Endodermal cell (in vitro differentiated cells): ENCODE data around the gene ELP4. TPM values are rescaled to one million over a fixed set of nuclear protein-coding genes. Genes with fewer than 3 reads are reported as not detected.

Experiments
- DNase-seq: peaks from one replicate; pipeline ENCODE4 v3.0.0-alpha.2; 2017
- H3K27ac ChIP-seq: 2 replicates; pipeline ENCODE4 v1.5.1; 2013; ENCODE audit warnings: mild to moderate bottlenecking, low read depth, low read length, moderate library complexity
- H3K27me3 ChIP-seq: 2 replicates; pipeline ENCODE4 v1.6.1; 2013; ENCODE audit warnings: mild to moderate bottlenecking, low read length, moderate library complexity; ENCODE audit not compliant: insufficient read depth, control insufficient read depth, poor library complexity, severe bottlenecking
- H3K36me3 ChIP-seq: 2 replicates; pipeline ENCODE4 v1.7.0; 2013; ENCODE audit warnings: mild to moderate bottlenecking, low read length, moderate library complexity; ENCODE audit not compliant: control insufficient read depth, insufficient read depth
- H3K4me1 ChIP-seq: one replicate; pipeline ENCODE4 v1.7.0; 2013; ENCODE audit warnings: low read length; ENCODE audit not compliant: control insufficient read depth, insufficient read depth
- H3K4me3 ChIP-seq: 2 replicates; pipeline ENCODE4 v1.5.1; 2013; ENCODE audit warnings: mild to moderate bottlenecking, low read length, moderate library complexity
- H3K9ac ChIP-seq: 2 replicates; pipeline ENCODE4 v1.6.1; 2013; ENCODE audit warnings: mild to moderate bottlenecking, low read length, moderate library complexity; ENCODE audit not compliant: poor library complexity, severe bottlenecking; ENCODE audit errors: extremely low read depth
- H3K9me3 ChIP-seq: 2 replicates; pipeline ENCODE4 v1.6.1; 2013; ENCODE audit warnings: mild to moderate bottlenecking, low read length, moderate library complexity; ENCODE audit not compliant: control insufficient read depth
- H3K27ac Mint-ChIP-seq: 2 replicates; pipeline ENCODE4 v1.8.0; 2020; ENCODE audit warnings: mixed read lengths
- H3K27me3 Mint-ChIP-seq: 2 replicates; pipeline ENCODE4 v1.8.0; 2021; ENCODE audit warnings: mild to moderate bottlenecking, mixed read lengths; ENCODE audit not compliant: insufficient read depth
- H3K36me3 Mint-ChIP-seq: 2 replicates; pipeline ENCODE4 v1.8.0; 2020; ENCODE audit warnings: low read depth, mixed read lengths
- H3K4me1 Mint-ChIP-seq: 2 replicates; pipeline ENCODE4 v1.8.0; 2020; ENCODE audit warnings: mixed read lengths
- H3K4me3 Mint-ChIP-seq: 2 replicates; pipeline ENCODE4 v1.8.0; 2020; ENCODE audit warnings: mild to moderate bottlenecking, moderate library complexity, mixed read lengths
- H3K9me3 Mint-ChIP-seq: 2 replicates; pipeline ENCODE4 v1.8.0; 2020; ENCODE audit warnings: mild to moderate bottlenecking, mixed read lengths
- WGBS, 2 experiments: methylation state at CpG; one replicate each; pipeline versions ENCODE4 v1.1.5 to v1.1.7; 2013; ENCODE audit warnings: missing lambda C conversion rate in 2 of 2, mixed read lengths in 1 of 2; ENCODE audit not compliant: insufficient coverage in 1 of 2, insufficient read length in 1 of 2; 5-methylcytosine and 5-hydroxymethylcytosine counted together
- total RNA-seq, 2 donors: library from RNA; stranded (reverse); fragmentation: NEBNext Ultra II Directional in 1 of 2; extraction: Animal tissue kit (Norgen Biotek cat#: 25700) in 1 of 2; gene quantifications; 2 replicates in 1 of 2; 3 replicates in 1 of 2; pipeline ENCODE4 v1.2.1, GENCODE V29; 2021
- TF ChIP-seq, protein P1 (sequence below): fragments of 200-600 bp; sonication (generic); conservative IDR thresholded peaks from 2 replicates; pipeline ENCODE4 v1.5.0; 2021; ENCODE audit warnings: antibody characterized with exemption, mild to moderate bottlenecking

ELP4 gene
- total RNA-seq, 2 donors from 2014 or later = 19.1 to 25.2 TPM

DNA sequence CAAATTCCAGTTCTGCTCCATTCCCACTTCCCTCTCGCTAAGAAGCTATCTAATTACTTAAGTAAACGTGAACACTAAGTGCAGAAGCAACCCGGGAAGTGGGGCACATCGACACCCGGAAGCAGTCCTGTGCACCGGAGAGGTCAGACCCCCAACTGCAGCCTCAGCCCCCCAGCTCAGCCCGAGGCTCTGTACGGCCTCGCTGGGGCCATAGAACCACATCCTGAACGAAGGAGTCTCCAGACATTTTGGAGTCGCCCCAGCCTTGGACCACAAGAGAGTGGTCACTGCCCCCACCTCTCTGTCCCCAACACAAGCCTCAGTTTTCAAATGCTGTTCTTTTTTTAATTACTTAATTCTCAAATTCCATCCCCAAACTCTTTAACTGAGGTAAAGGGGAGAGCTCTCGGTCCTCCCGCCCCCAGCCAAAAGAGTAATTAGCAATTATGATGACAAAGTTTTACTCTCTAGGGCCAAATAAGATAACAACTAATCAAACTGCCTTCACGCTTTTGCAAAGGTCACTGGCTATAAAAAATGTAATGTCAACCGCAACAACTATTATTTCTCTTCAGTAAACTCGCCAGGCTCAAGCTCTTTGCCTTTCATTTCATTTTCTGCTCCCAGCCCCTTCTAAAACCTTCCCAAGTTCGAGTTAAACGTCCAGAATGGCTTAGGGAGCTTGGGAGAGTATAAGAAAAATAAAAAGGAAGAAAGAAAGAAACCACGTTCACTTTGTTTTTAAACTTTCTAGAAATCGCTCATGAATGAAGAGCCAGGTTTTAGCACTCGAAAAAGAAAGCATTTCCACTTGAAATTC, 299.4 kb downstream of the ELP4 start:
- Mint-ChIP-seq H3K36me3 (no peaks in the 10 kb centered on the region), H3K4me3 (peak overlapping the region; percentile 60), H3K4me1 (peaks cover 59% of the 10 kb centered on the region), H3K9me3 (no peaks in the 10 kb centered on the region), H3K27ac (no peak overlapping the region), H3K27me3 (peaks cover 96% of the 10 kb centered on the region)
- WGBS, 2 experiments = 2 to 3% methylated on average over 9 to 21 of the region's 21 CpGs
- TF ChIP-seq, protein P1, sequence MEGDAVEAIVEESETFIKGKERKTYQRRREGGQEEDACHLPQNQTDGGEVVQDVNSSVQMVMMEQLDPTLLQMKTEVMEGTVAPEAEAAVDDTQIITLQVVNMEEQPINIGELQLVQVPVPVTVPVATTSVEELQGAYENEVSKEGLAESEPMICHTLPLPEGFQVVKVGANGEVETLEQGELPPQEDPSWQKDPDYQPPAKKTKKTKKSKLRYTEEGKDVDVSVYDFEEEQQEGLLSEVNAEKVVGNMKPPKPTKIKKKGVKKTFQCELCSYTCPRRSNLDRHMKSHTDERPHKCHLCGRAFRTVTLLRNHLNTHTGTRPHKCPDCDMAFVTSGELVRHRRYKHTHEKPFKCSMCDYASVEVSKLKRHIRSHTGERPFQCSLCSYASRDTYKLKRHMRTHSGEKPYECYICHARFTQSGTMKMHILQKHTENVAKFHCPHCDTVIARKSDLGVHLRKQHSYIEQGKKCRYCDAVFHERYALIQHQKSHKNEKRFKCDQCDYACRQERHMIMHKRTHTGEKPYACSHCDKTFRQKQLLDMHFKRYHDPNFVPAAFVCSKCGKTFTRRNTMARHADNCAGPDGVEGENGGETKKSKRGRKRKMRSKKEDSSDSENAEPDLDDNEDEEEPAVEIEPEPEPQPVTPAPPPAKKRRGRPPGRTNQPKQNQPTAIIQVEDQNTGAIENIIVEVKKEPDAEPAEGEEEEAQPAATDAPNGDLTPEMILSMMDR = no peak
- Histone ChIP-seq H3K36me3 (peaks cover 13% of the 10 kb centered on the region), H3K27ac (no peak overlapping the region), H3K27me3 (peaks cover 88% of the 10 kb centered on the region), H3K9ac (peak overlapping the region; percentile 31), H3K4me3 (peak overlapping the region; percentile 85), H3K9me3 (no peaks in the 10 kb centered on the region), H3K4me1 (peaks cover 11% of the 10 kb centered on the region)
- peak; percentile 51 for DNase-seq

DNA sequence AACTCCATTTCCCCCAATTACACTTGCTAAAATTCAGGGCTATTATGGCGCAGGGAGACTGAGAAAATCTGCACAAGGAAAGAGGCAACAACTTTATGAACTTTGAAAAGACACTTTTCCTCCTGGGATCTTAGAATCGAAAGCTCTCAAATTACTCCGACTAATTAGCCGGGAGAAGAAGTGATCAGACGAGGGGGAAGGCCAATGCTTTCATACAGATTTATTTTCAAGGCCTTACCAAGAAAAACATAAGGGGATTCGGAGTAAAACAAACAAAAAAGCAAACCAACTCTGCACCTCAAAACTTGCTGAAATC, 299.9 kb downstream of the ELP4 start:
- H3K4me1 ChIP-seq = peaks cover 6% of the 10 kb centered on the region
- H3K27ac Mint-ChIP-seq = no peak overlapping the region
- peaks cover 88% of the 10 kb centered on the region for H3K27me3 ChIP-seq
- H3K36me3 Mint-ChIP-seq = no peaks in the 10 kb centered on the region
- H3K36me3 ChIP-seq = peaks cover 13% of the 10 kb centered on the region
- peaks cover 54% of the 10 kb centered on the region for H3K4me1 Mint-ChIP-seq
- peak overlapping the region; percentile 85 for H3K4me3 ChIP-seq
- no peak overlapping the region for H3K27ac ChIP-seq
- peaks cover 96% of the 10 kb centered on the region for H3K27me3 Mint-ChIP-seq
- H3K9ac ChIP-seq = peak overlapping the region; percentile 31
- no peaks in the 10 kb centered on the region for H3K9me3 Mint-ChIP-seq
- TF ChIP-seq, protein P1 = no peak
- WGBS, 2 experiments = 4 to 20% methylated on average over 1 to 6 of the region's 6 CpGs
- peak overlapping the region; percentile 60 for H3K4me3 Mint-ChIP-seq
- H3K9me3 ChIP-seq = no peaks in the 10 kb centered on the region
- DNase-seq = no peak

DNA sequence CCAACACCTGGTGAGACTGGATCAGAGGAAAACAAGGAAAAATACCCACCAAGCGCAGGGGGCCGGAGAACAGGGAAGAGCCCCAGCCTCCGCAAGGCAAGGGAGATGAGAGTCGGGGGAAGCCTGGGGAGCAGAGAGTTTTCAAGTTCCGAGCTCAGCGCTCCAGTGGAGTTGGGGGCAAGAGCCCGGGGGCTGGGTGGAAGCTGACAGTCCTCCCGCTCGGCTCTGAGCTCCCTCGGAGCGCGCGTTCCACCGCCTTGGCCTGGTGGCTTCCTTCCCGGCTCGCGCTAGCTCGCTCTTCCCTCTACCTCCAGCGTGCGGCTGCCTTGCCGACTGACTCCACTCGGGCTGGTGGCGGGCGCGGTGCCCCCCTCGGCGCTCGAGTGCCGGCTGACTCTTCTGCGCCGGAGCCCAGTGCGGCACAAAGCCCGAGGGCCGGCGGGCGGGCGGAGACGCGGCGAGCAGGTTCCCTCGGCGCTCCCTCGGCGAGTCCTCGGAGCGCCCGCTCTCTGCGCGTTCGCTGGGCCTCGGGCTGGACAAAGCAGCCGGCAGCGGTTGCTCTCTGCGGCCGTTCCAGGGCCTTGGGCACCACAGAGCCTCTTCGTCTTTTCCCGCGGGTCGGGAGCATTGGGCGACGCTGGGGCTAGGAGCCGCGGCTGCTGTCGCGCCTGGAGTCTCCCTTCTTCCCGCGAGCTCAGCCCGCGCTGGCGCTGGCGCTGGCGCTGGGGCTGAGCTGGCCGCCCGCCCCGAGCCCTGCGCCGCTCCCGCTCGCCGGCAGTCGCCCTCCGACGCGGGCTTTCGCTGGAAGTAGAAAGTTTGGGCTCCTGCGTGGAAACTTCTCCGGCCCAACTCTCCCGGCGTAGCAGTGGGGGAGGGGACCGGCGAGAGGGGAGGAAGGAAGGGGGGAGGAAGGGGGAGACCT, 300.6 kb downstream of the ELP4 start:
- TF ChIP-seq, protein P1 = no peak
- H3K4me1 ChIP-seq = peaks cover 4% of the 10 kb centered on the region
- H3K36me3 Mint-ChIP-seq = no peaks in the 10 kb centered on the region
- H3K9me3 ChIP-seq = no peaks in the 10 kb centered on the region
- WGBS, 2 experiments = 0% methylated on average over 22 to 91 of the region's 91 CpGs
- H3K36me3 ChIP-seq = peaks cover 13% of the 10 kb centered on the region
- peak overlapping the region; percentile 85 for H3K4me3 ChIP-seq
- no peak overlapping the region for H3K27ac Mint-ChIP-seq
- H3K27ac ChIP-seq = no peak overlapping the region
- H3K9me3 Mint-ChIP-seq = no peaks in the 10 kb centered on the region
- H3K9ac ChIP-seq = peak overlapping the region; percentile 31
- peak; percentile 85 for DNase-seq
- H3K27me3 ChIP-seq = peaks cover 88% of the 10 kb centered on the region
- H3K4me3 Mint-ChIP-seq = peak overlapping the region; percentile 60
- H3K4me1 Mint-ChIP-seq = peaks cover 54% of the 10 kb centered on the region
- peaks cover 96% of the 10 kb centered on the region for H3K27me3 Mint-ChIP-seq
